Measurements from ENCODE around the gene PRTG. TPM values are rescaled to one million over a fixed set of nuclear protein-coding genes. Genes with fewer than 3 reads are reported as not detected.

The PRTG gene
- total and polyA plus RNA-seq, 2 donors (not counting 3 experiments of a cell fraction or from before 2014, with no cell fraction given), result 3.4 to 12.4 TPM

DNA sequence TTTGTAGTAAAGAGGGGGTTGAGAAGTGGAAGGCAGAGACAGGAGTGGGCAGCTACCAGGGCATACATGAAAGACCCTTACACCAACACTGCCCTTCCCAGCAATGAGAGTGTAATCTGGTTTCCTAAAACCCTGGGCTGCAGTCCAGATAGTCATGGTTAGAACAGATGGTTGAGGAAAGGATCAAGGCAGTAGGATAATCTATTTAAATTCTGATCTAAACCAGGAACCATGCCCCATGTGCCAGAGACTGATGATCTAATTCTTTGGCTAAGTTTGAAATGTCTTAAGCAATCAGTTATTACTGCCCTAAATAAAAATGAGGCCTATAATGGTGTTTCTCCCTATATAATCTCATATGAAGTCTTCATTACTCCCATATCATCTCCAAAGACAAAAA is 59.6 kb downstream of the PRTG start:
- FAIRE-seq, result no peak
- H3K27ac ChIP-seq (ENCODE audit: insufficient read depth, low read depth, low read length), result no peak overlapping the region
- H3K4me3 ChIP-seq (replicated peaks in 1 of 3; ENCODE audit: insufficient read depth in 1 of 3, low read depth in 1 of 3, low read length in 3 of 3), result no peak overlapping the region
- intact Hi-C loops (cut with micrococcal nuclease) (no loop called here), dilution Hi-C loops (cut with MboI; ENCODE audit: extremely low pct_ligation_motif_present, low sequenced_read_pairs) (no loop called here)
- H3K27me3 ChIP-seq (ENCODE audit: control insufficient read depth in 2 of 2, insufficient read depth in 2 of 2, low read length in 2 of 2), result no peaks in the 10 kb centered on the region
- BruUV-seq (replicated peaks), result no TSS peak
- TF ChIP-seq POLR2AphosphoS5 (IDR thresholded peaks at IDR 0.05; ENCODE audit: insufficient read depth, low read depth, low read length) (no peak), POLR2A (IDR thresholded peaks at IDR 0.05; ENCODE audit: low read depth, low read length) (no peak), FOS (IDR thresholded peaks at IDR 0.05; ENCODE audit: borderline replicate concordance, insufficient read depth, low read length) (no peak), MYC (IDR thresholded peaks at IDR 0.05; ENCODE audit: low read depth, low read length) (no peak), MAX (IDR thresholded peaks at IDR 0.05; ENCODE audit: insufficient read depth, insufficient read length) (no peak), EZH2 (IDR thresholded peaks at IDR 0.05; ENCODE audit: borderline replicate concordance, low read depth, low read length, severe bottlenecking) (no peak), JUN (IDR thresholded peaks at IDR 0.05; ENCODE audit: borderline replicate concordance, insufficient read depth, insufficient read length, low read depth) (no peak), GATA2 (IDR thresholded peaks at IDR 0.05; ENCODE audit: insufficient read depth, insufficient read length, low read depth, low read length) (no peak)
- TF ChIP-seq, protein P1, sequence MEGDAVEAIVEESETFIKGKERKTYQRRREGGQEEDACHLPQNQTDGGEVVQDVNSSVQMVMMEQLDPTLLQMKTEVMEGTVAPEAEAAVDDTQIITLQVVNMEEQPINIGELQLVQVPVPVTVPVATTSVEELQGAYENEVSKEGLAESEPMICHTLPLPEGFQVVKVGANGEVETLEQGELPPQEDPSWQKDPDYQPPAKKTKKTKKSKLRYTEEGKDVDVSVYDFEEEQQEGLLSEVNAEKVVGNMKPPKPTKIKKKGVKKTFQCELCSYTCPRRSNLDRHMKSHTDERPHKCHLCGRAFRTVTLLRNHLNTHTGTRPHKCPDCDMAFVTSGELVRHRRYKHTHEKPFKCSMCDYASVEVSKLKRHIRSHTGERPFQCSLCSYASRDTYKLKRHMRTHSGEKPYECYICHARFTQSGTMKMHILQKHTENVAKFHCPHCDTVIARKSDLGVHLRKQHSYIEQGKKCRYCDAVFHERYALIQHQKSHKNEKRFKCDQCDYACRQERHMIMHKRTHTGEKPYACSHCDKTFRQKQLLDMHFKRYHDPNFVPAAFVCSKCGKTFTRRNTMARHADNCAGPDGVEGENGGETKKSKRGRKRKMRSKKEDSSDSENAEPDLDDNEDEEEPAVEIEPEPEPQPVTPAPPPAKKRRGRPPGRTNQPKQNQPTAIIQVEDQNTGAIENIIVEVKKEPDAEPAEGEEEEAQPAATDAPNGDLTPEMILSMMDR (IDR thresholded peaks at IDR 0.05; ENCODE audit: extremely low read depth in 1 of 2, insufficient read depth in 1 of 2, low read depth in 1 of 2, low read length in 2 of 2), result no peak
- H3K79me2 ChIP-seq (ENCODE audit: control insufficient read depth, insufficient read depth, low read length), result no peaks in the 10 kb centered on the region
- no peaks in the 10 kb centered on the region for H3K9me3 ChIP-seq (replicated peaks; ENCODE audit: control insufficient read depth, insufficient read depth, low read length)
- no peaks in the 10 kb centered on the region for H3K36me3 ChIP-seq (ENCODE audit: control insufficient read depth in 2 of 2, extremely low read depth in 1 of 2, insufficient read depth in 2 of 2, low read length in 2 of 2)
- no peaks in the 10 kb centered on the region for H3K4me1 ChIP-seq (ENCODE audit: control insufficient read depth, extremely low read depth, insufficient read depth, low read length)
- DNase-seq (ENCODE audit: low read depth, low spot score), result no peak
- H3K9me1 ChIP-seq (replicated peaks; ENCODE audit: control insufficient read depth, extremely low read depth, insufficient read depth, low read length), result peaks cover 3% of the 10 kb centered on the region
- no peak overlapping the region for H3K4me2 ChIP-seq (ENCODE audit: insufficient read depth, low read length)
- CTCF ChIA-PET, result interaction anchor here (2.4 kb wide), 1 partner anchor 15 kb away, joined by 7 read pairs; no protein-coding TSS in a partner anchor
- no peak overlapping the region for H3K9ac ChIP-seq (replicated peaks; ENCODE audit: extremely low read depth, insufficient read depth, low read length)
- no peak overlapping the region for H2AFZ ChIP-seq (ENCODE audit: low read depth, low read length)
- no peaks in the 10 kb centered on the region for H4K20me1 ChIP-seq (replicated peaks; ENCODE audit: control insufficient read depth, extremely low read depth, insufficient read depth, low read length)
- POLR2A ChIA-PET, result no interaction called here

All from endothelial cell of umbilical vein (primary cell).